SK-N-MC (cell line): ENCODE data around the gene ELAVL1.

Experiments used
- EZH2 ChIP-seq: fragments of 200-600 bp; sonication (generic); IDR thresholded peaks from one replicate; pipeline ENCODE4 v1.6.1; 2017; ENCODE audit warnings: antibody characterized with exemption
- POLR2AphosphoS5 ChIP-seq: IDR thresholded peaks from 2 replicates; pipeline ENCODE4 v1.6.1; 2012; ENCODE audit warnings: mild to moderate bottlenecking, low read depth, low read length, borderline replicate concordance

DNA sequence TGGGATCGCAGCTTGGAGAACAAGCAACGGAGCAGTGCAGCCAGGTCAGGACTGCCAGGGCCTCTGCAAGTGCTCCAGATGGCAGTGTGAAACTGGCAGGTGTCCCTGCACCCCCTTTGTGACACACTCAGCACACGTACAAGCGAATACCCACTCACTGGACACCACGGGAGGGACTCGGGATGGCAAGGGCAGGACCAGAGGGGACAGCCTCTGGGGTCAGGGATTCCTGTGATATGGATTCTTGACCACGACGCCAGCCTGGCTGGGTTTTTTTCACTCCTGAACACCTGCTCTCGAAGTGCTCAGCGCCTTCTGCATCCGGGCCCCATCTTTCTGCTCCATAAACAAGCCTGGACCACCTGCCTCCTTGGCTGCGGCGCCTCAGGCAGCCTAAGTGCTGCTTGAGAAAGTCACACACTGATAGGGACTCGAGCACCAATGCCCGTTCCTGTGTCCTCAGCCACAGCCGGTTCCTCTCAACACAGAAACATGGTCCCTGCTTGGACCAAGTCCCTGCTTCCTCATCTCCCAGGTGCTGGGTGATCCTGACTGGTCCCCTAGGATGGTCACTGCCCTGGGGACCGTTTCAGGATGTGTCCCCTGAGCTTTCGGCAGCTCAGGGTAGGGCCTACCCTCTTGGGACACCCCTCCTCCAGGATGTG is 22.0 kb downstream of the ELAVL1 start:
- no peak for TF ChIP-seq EZH2
- TF ChIP-seq POLR2AphosphoS5, result no peak
